GM21737 (cell line): ENCODE measurements around the gene FBXW11.

Source experiments
- ATAC-seq: cut with Tn5 transposase; IDR thresholded peaks from one replicate; pipeline ENCODE4 v1.9.1; 2021; ENCODE audit warnings: mild to moderate bottlenecking, moderate library complexity; ENCODE audit not compliant: unreplicated experiment

The FBXW11 gene

DNA sequence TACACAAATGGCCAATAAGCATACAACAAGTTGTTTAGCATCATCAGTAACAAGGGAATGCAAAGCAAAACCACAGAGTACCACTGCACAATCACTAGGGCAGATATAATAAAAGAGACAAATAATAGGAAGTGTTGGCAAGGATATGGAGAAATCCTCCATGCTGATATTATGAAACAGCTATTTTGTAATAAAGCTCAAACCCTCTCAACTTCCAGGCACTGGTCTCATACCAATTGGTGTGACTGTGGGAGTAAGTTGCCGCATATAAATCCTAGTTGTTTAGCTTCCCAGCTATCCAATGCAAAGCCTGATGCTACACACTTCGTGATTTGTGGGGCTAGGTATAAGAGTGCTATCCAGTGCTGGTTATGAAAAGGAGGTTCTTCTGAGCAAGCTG, 132.2 kb downstream of the FBXW11 start:
- no peak for ATAC-seq

GRCh38 chr5:171872666-171873065, 133.8 kb downstream of the FBXW11 start:
- no peak for ATAC-seq

DNA sequence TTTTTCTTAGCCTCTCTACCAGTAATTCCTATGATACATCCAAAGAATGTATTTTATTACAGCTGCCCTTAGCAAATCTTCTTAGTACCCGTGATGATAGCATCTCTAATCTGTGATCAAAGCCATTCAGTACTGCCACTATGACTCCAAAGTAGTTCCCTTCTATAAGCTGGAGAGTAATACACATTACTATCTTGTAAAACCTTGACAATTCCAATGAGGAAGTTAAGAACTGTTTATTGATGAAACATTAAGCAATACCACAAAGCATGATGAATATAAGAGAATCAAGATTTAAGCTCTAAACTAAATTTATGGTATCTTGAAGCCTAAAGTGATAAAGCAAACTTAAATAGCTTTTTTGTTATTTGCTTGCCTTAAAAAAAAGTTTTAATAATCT, 134.7 kb downstream of the FBXW11 start:
- ATAC-seq, result no peak

- no peak for ATAC-seq
Measured at GRCh38 chr5:171869956-171870355, 136.5 kb downstream of the FBXW11 start.

DNA sequence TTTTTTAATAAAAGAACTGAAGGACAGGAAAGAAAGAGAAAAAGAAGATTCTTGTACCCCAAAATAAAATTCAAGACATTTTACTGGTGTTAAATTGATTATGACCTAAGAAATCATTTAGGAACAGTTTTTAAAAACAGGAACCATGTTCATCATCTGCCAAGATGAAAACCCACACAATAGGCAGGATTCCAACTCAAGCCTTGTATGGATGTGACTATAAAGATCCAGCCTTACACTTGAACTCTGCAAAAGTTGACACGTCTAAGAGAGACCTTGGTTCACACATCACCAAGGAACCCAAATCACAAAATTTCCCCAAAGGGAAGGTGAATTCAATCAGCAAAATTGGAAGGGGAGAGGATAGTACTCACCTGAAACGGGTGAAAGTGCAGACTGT, 138.2 kb downstream of the FBXW11 start:
- no peak for ATAC-seq

- no peak for ATAC-seq
Measured at GRCh38 chr5:171867786-171868185, 138.7 kb downstream of the FBXW11 start.

DNA sequence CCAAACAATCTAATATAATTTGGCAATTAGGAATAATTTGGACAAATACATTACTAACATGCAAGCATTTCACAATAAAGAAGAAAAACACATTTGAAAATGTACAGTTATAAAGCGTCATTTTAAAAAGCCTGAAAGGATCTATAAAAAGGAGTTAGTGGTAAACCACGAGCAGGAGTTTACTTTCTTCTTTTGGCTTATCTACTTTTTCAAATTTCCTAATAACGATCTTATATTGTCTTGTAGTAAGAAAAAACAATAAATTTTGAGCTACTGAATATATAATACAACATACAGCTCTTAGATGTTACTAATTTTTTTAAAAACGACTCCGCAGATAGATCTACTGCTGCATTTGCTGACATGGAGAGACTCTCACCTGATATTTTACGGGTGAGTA, 141.0 kb downstream of the FBXW11 start:
- no peak for ATAC-seq

GRCh38 chr5:171863935-171864334, 142.5 kb downstream of the FBXW11 start:
- ATAC-seq, result no peak

DNA sequence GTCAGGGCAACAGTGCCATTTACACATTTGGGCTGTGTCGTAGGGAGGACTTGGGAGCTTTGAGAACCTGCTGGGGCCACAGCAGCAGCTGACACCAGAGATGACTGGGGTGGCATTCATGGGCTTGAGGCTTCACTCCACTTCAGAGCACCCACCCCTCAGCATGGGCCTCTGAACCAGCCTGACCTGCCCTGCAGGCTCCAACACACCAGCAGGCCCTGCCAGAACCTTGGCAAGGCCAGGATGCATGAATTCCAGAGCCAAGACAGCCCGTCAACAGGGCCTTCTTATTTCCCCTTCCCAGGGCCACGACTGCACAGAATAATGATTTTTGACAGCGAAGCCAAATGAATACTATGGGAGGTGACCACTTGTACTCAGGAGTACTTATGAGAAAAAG, 143.8 kb downstream of the FBXW11 start:
- ATAC-seq, result no peak

DNA sequence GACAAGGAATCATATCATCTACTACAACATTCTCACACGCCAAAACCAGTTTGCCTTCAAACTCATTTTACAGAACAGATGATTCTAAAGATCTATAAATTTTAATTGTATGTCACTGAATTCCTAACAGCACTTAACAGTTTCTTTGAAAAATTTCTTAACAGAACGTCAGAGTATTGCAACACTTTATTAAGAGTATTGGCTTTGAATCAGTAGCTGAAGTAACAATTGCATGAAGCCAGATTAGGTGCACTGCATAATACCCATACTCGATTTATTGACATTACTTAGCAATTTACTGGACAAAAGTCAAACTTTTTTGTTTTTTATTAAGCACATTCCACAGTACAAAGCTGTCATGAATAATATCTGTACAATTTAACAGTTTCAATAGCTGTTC, 145.1 kb downstream of the FBXW11 start:
- ATAC-seq, result no peak

GRCh38 chr5:171858303-171858702, 148.1 kb downstream of the FBXW11 start:
- ATAC-seq, result no peak

GRCh38 chr5:171857489-171857876, 149.0 kb downstream of the FBXW11 start:
- ATAC-seq, result no peak

GRCh38 chr5:171855798-171856763, 150.4 kb downstream of the FBXW11 start:
- ATAC-seq, result no peak

DNA sequence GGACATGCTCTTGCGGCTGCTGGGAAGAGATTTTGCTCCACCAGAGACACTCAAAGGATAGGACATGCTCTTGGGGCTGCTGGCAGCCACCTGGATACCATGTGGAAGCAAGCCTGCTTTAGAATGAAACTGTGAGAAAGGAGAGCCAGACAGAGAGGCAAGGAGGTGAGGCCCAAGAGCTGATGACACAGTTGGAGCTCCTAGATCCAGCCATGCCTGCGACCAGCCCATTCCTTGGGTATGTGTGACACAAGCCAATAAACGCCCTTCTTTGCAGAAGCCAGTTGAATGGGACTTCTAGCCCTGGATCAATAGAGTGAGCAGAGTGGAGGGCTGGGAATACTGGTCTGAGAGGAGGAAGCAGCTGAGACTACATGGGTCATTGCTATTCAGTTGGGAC, 151.2 kb downstream of the FBXW11 start:
- ATAC-seq, result no peak

DNA sequence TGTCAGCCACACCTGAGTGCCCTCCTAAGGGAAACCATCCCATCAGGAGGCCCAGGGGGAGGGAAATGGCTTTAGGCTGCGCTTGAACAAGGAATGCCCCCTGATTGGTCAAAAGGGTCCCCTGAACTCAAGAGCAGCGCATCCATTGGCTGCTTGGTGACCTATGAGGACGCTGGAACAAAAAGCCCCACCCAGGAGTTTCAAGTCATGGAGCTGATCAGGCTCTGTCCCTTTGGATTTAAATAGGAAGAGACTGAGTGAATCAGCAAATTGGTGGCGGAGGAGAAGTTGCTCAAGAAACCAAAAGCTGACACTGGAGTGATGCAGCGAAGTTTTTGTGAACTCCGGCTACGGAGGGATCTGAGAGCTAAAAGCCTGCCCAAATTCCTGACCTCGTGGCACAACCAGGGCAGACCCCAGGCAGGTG, 154.2 kb downstream of the FBXW11 start:
- ATAC-seq, result no peak

DNA sequence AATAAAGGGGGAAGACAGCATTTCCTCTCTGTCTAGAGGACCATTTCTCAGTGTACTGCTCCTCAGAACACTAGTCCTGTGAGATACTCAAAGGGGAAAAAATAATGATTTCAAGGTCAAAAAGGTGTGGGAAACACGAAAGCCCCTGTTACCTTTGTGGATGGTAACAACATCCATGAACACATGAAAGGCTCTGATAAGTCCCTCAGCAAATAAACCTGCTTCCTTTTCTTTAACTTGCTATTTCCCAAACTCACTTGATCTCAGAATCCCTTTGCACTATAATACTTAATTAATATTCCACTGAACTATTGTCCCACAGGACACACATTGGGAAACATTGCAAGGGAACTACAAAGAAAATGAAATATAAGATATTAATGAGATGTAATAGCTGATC, 155.2 kb downstream of the FBXW11 start:
- ATAC-seq, result no peak

GRCh38 chr5:171850324-171850947, 156.0 kb downstream of the FBXW11 start:
- ATAC-seq, result no peak

GRCh38 chr5:171849585-171850323, 156.7 kb downstream of the FBXW11 start:
- no peak for ATAC-seq

DNA sequence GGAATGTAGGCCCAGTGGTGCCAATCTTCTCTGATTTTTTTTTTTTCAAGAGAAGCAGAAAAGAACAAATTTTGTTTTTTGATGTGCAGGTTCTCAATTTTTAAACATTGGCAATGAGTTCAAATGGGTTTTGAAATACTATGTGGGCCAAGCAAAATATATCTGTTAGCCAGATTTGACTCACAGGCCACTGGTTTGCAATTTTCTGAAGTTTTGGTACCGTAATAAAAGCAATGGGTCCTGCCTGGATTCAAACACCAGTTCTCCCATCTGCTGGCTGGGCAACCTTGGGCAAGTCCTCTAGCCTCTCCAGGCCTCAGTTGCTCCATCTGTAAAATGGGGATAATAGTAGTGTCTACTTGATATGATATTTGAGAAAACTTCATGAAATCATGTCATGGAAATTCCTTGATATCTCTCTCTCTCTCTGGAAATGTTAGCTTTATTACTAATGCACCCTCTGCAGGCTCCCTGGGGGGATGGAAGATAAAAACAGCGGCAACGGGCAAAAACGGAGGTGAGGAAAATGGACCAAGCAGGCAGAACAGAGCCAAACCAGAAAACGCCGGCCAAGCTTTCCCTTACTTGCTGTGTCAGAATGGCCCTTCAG, 157.4 kb downstream of the FBXW11 start:
- no peak for ATAC-seq

DNA sequence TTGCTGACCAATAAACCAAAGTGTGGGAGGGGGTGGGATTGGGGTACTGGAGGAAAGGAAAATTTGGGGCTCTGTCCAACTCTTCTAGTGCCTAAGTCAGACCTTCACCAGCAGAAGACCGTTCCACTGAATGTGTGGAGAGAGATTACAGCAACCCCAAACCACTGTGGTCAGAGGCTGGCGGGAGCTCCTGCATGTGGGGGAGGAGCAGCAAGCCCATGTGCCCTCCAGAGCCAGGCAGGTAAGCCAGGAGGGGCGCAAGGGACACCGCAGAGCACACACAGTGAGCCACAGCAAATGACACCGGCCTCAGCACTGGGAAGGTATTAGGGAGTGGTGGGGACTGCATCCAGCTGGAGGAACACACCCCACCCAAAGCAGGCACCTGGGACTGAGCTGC, 158.0 kb downstream of the FBXW11 start:
- no peak for ATAC-seq

DNA sequence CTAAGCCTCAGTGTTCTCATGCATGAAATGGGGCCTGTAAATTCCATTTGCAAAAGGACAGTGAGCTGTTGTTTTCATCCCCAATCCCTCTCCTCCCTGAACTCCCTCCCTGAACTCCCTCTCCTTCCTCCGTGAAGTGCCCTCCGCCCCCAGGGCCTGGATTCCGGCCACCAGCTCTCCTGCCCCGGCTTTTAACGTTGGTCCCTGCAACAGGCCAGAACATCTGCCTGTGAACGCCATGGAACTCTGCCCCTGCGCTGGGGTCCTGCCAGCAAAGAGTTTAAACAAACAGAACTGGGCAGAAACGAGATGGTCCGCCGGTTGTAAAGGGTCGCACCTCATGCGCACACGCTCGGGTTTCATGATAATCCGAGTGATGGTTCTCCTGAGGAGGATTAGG, 158.4 kb downstream of the FBXW11 start:
- no peak for ATAC-seq
